ENCODE data around the gene USP4. TPM values are rescaled to one million over a fixed set of nuclear protein-coding genes. Genes with fewer than 3 reads are reported as not detected.

The USP4 gene
- total RNA-seq, 2 donors from 2014 or later = 13.2 to 24.7 TPM

- no peaks in the 10 kb centered on the region for H3K9me3 ChIP-seq
- ATAC-seq = no peak
- no peak overlapping the region for H3K27ac ChIP-seq
- no peaks in the 10 kb centered on the region for H3K4me1 ChIP-seq
- intact Hi-C loops (cut with DNase I) = no loop called here
- TF ChIP-seq, protein P1, sequence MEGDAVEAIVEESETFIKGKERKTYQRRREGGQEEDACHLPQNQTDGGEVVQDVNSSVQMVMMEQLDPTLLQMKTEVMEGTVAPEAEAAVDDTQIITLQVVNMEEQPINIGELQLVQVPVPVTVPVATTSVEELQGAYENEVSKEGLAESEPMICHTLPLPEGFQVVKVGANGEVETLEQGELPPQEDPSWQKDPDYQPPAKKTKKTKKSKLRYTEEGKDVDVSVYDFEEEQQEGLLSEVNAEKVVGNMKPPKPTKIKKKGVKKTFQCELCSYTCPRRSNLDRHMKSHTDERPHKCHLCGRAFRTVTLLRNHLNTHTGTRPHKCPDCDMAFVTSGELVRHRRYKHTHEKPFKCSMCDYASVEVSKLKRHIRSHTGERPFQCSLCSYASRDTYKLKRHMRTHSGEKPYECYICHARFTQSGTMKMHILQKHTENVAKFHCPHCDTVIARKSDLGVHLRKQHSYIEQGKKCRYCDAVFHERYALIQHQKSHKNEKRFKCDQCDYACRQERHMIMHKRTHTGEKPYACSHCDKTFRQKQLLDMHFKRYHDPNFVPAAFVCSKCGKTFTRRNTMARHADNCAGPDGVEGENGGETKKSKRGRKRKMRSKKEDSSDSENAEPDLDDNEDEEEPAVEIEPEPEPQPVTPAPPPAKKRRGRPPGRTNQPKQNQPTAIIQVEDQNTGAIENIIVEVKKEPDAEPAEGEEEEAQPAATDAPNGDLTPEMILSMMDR (IDR thresholded peaks at IDR 0.05) = no peak
- TF ChIP-seq POLR2A (IDR thresholded peaks at IDR 0.05) = no peak
- no peaks in the 10 kb centered on the region for H3K27me3 ChIP-seq
- WGBS, 2 donors = 90 to 98% methylated on average over 6 to 8 of the region's 8 CpGs
- DNase-seq = no peak
- no peak overlapping the region for H3K4me3 ChIP-seq
- H3K36me3 ChIP-seq (replicated peaks in 1 of 2; ENCODE audit: insufficient read depth in 1 of 2, low read depth in 2 of 2) = peaks cover 7 to 45% of the 10 kb centered on the region in 2 donors
Measured at GRCh38 chr3:49294343-49294742, 45.5 kb downstream of the USP4 start.

DNA sequence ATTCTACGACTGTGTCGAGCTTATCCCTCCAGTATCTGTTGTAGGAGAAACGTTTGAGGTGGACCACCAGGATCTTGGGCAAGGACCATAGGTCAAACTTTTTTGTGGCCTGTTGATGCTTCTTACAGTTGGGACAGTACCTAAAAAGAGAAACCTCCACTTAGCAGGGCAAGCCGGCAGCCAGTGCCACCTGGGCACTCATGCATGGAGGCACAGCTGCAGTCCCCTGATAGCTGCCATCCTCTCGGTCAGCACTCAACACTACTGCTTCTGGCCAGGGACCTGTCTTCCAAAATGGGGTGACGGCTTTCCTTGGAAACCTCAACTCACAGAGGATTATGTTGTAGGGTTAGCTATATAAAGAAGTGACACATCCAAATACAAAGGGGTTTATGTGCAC lies 55.9 kb downstream of the USP4 start:
- TF ChIP-seq POLR2A (IDR thresholded peaks at IDR 0.05) = no peak
- TF ChIP-seq, protein P1 (IDR thresholded peaks at IDR 0.05) = no peak
- H3K4me1 ChIP-seq = no peaks in the 10 kb centered on the region
- intact Hi-C loops (cut with DNase I) = no loop called here

DNA sequence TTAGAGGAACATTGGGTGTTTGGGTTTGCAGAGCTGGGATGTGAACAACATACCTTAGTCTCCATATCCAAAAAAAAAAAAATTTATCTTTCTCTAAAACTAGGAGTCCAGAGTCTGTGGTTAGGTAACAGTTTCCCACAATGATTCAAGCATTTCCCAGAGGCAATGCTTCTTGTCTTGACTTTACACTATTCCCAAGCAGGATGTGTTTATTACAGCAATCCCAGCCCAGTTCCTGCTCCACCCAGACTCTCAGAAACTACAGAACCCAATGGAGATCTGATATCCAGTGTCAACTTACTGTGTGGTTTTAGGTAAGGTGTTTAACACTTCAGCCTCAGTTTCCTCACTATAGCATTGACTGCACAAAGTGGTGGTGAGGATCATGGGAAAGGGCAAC lies 60.5 kb downstream of the USP4 start:
- TF ChIP-seq POLR2A (IDR thresholded peaks at IDR 0.05) = no peak
- TF ChIP-seq, protein P1 (IDR thresholded peaks at IDR 0.05) = no peak
- no peaks in the 10 kb centered on the region for H3K9me3 ChIP-seq
- intact Hi-C loops (cut with DNase I) = loop anchor here (10.0 kb wide), 1 partner anchor 105 kb away; the partner anchor contains the start of gene KLHDC8B
- DNase-seq = no peak
- H3K4me1 ChIP-seq = peaks cover 20% of the 10 kb centered on the region
- peaks cover 0 to 10% of the 10 kb centered on the region in 2 donors for H3K36me3 ChIP-seq (replicated peaks in 1 of 2; ENCODE audit: insufficient read depth in 1 of 2, low read depth in 2 of 2)
- peak overlapping the region in 2 of 4 donors; percentile 92 to 94 for H3K27ac ChIP-seq
- no peaks in the 10 kb centered on the region for H3K27me3 ChIP-seq
- no peak overlapping the region for H3K4me3 ChIP-seq
- ATAC-seq = no peak

More for the DNA sequence above, 55.9 kb downstream of the USP4 start:
- DNase-seq (no peak), ATAC-seq (no peak)
- H3K27ac ChIP-seq = no peak overlapping the region
- no peaks in the 10 kb centered on the region for H3K9me3 ChIP-seq
- H3K4me3 ChIP-seq = no peak overlapping the region
- no peaks in the 10 kb centered on the region for H3K27me3 ChIP-seq
- H3K36me3 ChIP-seq (replicated peaks in 1 of 2; ENCODE audit: insufficient read depth in 1 of 2, low read depth in 2 of 2) = peaks cover 0 to 44% of the 10 kb centered on the region in 2 donors
- 81 to 100% methylated on average over 6 of the region's 6 CpGs for WGBS, 2 donors

GRCh38 chr3:49278548-49278947 lies 61.3 kb downstream of the USP4 start:
- H3K4me1 ChIP-seq = peaks cover 20% of the 10 kb centered on the region
- no peak overlapping the region for H3K4me3 ChIP-seq
- no peaks in the 10 kb centered on the region for H3K27me3 ChIP-seq
- DNase-seq (no peak), ATAC-seq (no peak)
- no peaks in the 10 kb centered on the region for H3K9me3 ChIP-seq
- intact Hi-C loops (cut with DNase I) = loop anchor here (10.0 kb wide), 1 partner anchor 104 kb away; the partner anchor contains the start of gene KLHDC8B
- no peak for TF ChIP-seq POLR2A (IDR thresholded peaks at IDR 0.05)
- TF ChIP-seq, protein P1 (IDR thresholded peaks at IDR 0.05) = no peak
- WGBS, 2 donors = 55 to 56% methylated on average over 4 of the region's 4 CpGs
- peaks cover 0 to 3% of the 10 kb centered on the region in 2 donors for H3K36me3 ChIP-seq (replicated peaks in 1 of 2; ENCODE audit: insufficient read depth in 1 of 2, low read depth in 2 of 2)
- H3K27ac ChIP-seq = peak overlapping the region in 2 of 4 donors; percentile 92 to 94

DNA sequence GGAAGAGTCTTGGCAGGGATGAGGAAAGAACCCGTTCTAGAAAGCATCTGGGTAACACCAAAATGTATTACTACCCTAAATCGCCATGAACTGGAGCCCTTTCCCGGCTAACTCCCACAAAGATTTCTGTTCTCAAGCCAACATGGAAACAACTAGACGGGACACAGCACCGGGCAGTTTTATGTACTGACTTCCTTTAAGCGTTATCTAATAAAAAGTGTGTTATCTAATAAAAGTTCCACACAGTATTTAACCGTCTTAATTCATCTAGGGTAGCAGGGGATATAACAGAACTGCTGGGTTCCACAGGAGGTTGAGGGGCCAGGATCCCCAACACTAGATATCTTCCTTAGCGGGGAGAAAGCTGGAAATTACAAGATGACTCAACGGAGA lies 62.5 kb downstream of the USP4 start:
- no peaks in the 10 kb centered on the region for H3K9me3 ChIP-seq
- TF ChIP-seq POLR2A (IDR thresholded peaks at IDR 0.05) = peak in 1 of 3 donors; percentile 2
- TF ChIP-seq, protein P1 (IDR thresholded peaks at IDR 0.05) = no peak
- no peaks in the 10 kb centered on the region for H3K27me3 ChIP-seq
- peak; percentile 42 for ATAC-seq
- H3K36me3 ChIP-seq (replicated peaks in 1 of 2; ENCODE audit: insufficient read depth in 1 of 2, low read depth in 2 of 2) = no peaks in the 10 kb centered on the region
- DNase-seq = peak in 2 of 4 donors; percentile 22 to 32
- peaks cover 20% of the 10 kb centered on the region for H3K4me1 ChIP-seq
- intact Hi-C loops (cut with DNase I) = loop anchor here (10.0 kb wide), 1 partner anchor 103 kb away; the partner anchor contains the start of gene KLHDC8B
- peak overlapping the region in 1 of 2 donors; percentile 15 for H3K4me3 ChIP-seq
- peak overlapping the region; percentile 81 to 94 (median 88) for H3K27ac ChIP-seq
- 25 to 28% methylated on average over 9 of the region's 9 CpGs for WGBS, 2 donors
